ENCODE data around the gene SMARCA4. TPM values are rescaled to one million over a fixed set of nuclear protein-coding genes. Genes with fewer than 3 reads are reported as not detected.

SMARCA4 gene
- total and polyA plus RNA-seq, 2 experiments from 2014 or later: 177 to 336 TPM

- Mint-ChIP-seq H3K36me3 (ENCODE audit: low read depth) (peaks cover 30% of the 10 kb centered on the region), H3K27ac (peak overlapping the region; percentile 95), H3K4me1 (peaks cover 27% of the 10 kb centered on the region), H3K9me3 (no peaks in the 10 kb centered on the region), H3K27me3 (ENCODE audit: insufficient read depth, low read depth, poor library complexity) (peaks cover 8% of the 10 kb centered on the region), H3K4me3 (peak overlapping the region; percentile 91)
- Histone ChIP-seq H3K4me3 (peak overlapping the region; percentile 97), H3K9me2 (ENCODE audit: insufficient read depth) (no peaks in the 10 kb centered on the region), H3F3A (replicated peaks; ENCODE audit: low read depth) (0 out of 2 replicates have a peak, but pooled peaks cover 18% of the 10 kb centered on the region), H3K36me3 (ENCODE audit: insufficient read depth) (no peaks in the 10 kb centered on the region; the same call in 1 of the 2 replicates), H3K4me1 (ENCODE audit: insufficient read depth) (peaks cover 22% of the 10 kb centered on the region; the same call in 1 of the 2 replicates), H3K79me2 (replicated peaks; ENCODE audit: insufficient read depth) (peaks cover 50% of the 10 kb centered on the region), H3K27me3 (ENCODE audit: insufficient read depth) (no peaks in the 10 kb centered on the region), H3K4me2 (peak overlapping the region; percentile 85), H3K27ac (ENCODE audit: low read depth) (peak overlapping the region; percentile 89), H4K20me1 (replicated peaks; ENCODE audit: insufficient read depth) (peaks cover 30% of the 10 kb centered on the region), H2AFZ (0 out of 2 replicates have a peak overlapping the region, but pooled peaks have one; percentile 9)
- DNase-seq (ENCODE audit: low spot score) (peak; percentile 76), ATAC-seq (peak; percentile 32)
- no peak for TF ChIP-seq ZNF114 (CRISPR knock-in tag; IDR thresholded peaks at IDR 0.05)
- no peak for TF ChIP-seq CREB1 (CRISPR knock-in tag; IDR thresholded peaks at IDR 0.05; ENCODE audit: low read depth)
- TF ChIP-seq ETS1 (IDR thresholded peaks at IDR 0.05): no peak
- no peak for TF ChIP-seq ZNF331 (CRISPR knock-in tag; IDR thresholded peaks at IDR 0.05; ENCODE audit: low read depth)
- no peak for TF ChIP-seq JUNB (IDR thresholded peaks at IDR 0.05; ENCODE audit: unreplicated experiment)
- TF ChIP-seq REST (IDR thresholded peaks at IDR 0.05; ENCODE audit: unreplicated experiment): no peak
- no peak for TF ChIP-seq CTCF (conservative IDR thresholded peaks at IDR 0.05; ENCODE audit: low read depth in 2 of 2)
- no peak for TF ChIP-seq NANOG (IDR thresholded peaks at IDR 0.05; ENCODE audit: borderline replicate concordance)
- TF ChIP-seq EZH2phosphoT487 (IDR thresholded peaks at IDR 0.05; ENCODE audit: unreplicated experiment): no peak
- TF ChIP-seq EZH2 (IDR thresholded peaks at IDR 0.05; ENCODE audit: low read depth, unreplicated experiment): no peak
- TF ChIP-seq POLR2AphosphoS5 (IDR thresholded peaks at IDR 0.05; ENCODE audit: low read depth): no peak
- TF ChIP-seq ZNF462 (CRISPR knock-in tag; IDR thresholded peaks at IDR 0.05): no peak
- no peak for TF ChIP-seq STAT1 (IDR thresholded peaks at IDR 0.05; ENCODE audit: unreplicated experiment)
These were observed 437 bp downstream of the SMARCA4 start for GRCh38 chr19:10961073-10961860.

All from GM23338 (cell line).